IMR-90 (cell line): ENCODE results near the gene DEGS2. TPM values are rescaled to one million over a fixed set of nuclear protein-coding genes. Genes with fewer than 3 reads are reported as not detected.

Experiments
- ATAC-seq: fragments of 200-7000 bp; cut with Tn5 transposase; 2 replicates; pipeline ENCODE4 v1.9.1; 2020; ENCODE audit warnings: low read depth, mild to moderate bottlenecking, moderate library complexity
- BruUV-seq: library from RNA; stranded (reverse); fragments of 400-500 nt; replicated peaks from 2 replicates; lab custom pipeline; 2021; lab: Mats Ljungman, UMichigan
- CTCF ChIA-PET: fragments of 300-600 bp; formaldehyde crosslinking; extraction: SDS; loops from one replicate; lab custom pipeline; 2021; ENCODE audit warnings: antibody characterized with exemption; lab: Yijun Ruan, JAX
- POLR2A ChIA-PET: fragments of 300-600 bp; sonication (Branson Sonifier 250); formaldehyde crosslinking; loops from one replicate; lab custom pipeline; 2022; ENCODE audit warnings: antibody characterized with exemption; ENCODE audit not compliant: unreplicated experiment; lab: Charles Lee
- DNase-seq: peaks from one replicate; pipeline ENCODE4 v3.0.0; 2013
- H2AFZ ChIP-seq: replicated peaks from 2 replicates; pipeline ENCODE3; 2013; ENCODE audit warnings: low read length, mild to moderate bottlenecking; ENCODE audit not compliant: poor library complexity
- H2AK5ac ChIP-seq: 2 replicates; pipeline ENCODE4 v1.6.1; 2013; ENCODE audit warnings: low read depth, low read length, inconsistent platforms
- H2AK9ac ChIP-seq: replicated peaks from 2 replicates; pipeline ENCODE3; 2013; ENCODE audit warnings: mild to moderate bottlenecking, low read depth, low read length, moderate library complexity; ENCODE audit not compliant: poor library complexity
- H2BK120ac ChIP-seq: 2 replicates; pipeline ENCODE4 v1.6.1; 2013; ENCODE audit warnings: low read depth, low read length, inconsistent platforms
- H2BK15ac ChIP-seq: 3 replicates; pipeline ENCODE4 v1.6.1; 2013; ENCODE audit warnings: low read depth, low read length, inconsistent platforms
- H2BK20ac ChIP-seq: 2 replicates; pipeline ENCODE4 v1.6.1; 2013; ENCODE audit warnings: low read depth, mild to moderate bottlenecking, inconsistent platforms, low read length, moderate library complexity
- H2BK5ac ChIP-seq: 2 replicates; pipeline ENCODE4 v1.6.1; 2013; ENCODE audit warnings: mild to moderate bottlenecking, low read depth, low read length, inconsistent platforms; ENCODE audit not compliant: poor library complexity, severe bottlenecking
- H3K14ac ChIP-seq: replicated peaks from 2 replicates; pipeline ENCODE4 v1.6.1; 2013; ENCODE audit warnings: low read depth, low read length, inconsistent platforms
- H3K18ac ChIP-seq: 2 replicates; pipeline ENCODE4 v1.6.1; 2013; ENCODE audit warnings: low read depth, low read length, control low read depth
- H3K23ac ChIP-seq: 2 replicates; pipeline ENCODE4 v1.6.1; 2013; ENCODE audit warnings: low read depth, low read length, inconsistent platforms
- H3K27ac ChIP-seq: 2 replicates; pipeline ENCODE4 v1.5.1; 2013; ENCODE audit warnings: mild to moderate bottlenecking, control low read depth, low read length; ENCODE audit not compliant: insufficient read depth
- H3K27me3 ChIP-seq: 2 replicates; pipeline ENCODE4 v1.6.1; 2013; ENCODE audit warnings: low read length; ENCODE audit not compliant: control insufficient read depth, insufficient read depth
- H3K36me3 ChIP-seq: 2 replicates; pipeline ENCODE4 v1.6.1; 2013; ENCODE audit warnings: low read length, mixed read lengths; ENCODE audit not compliant: control insufficient read depth, insufficient read depth
- H3K4ac ChIP-seq: 2 replicates; pipeline ENCODE4 v1.6.1; 2013; ENCODE audit warnings: low read depth, low read length, inconsistent platforms
- H3K4me1 ChIP-seq: 2 replicates; pipeline ENCODE4 v1.6.1; 2013; ENCODE audit warnings: low read length, mixed read lengths; ENCODE audit not compliant: control insufficient read depth, insufficient read depth
- H3K4me2 ChIP-seq: 2 replicates; pipeline ENCODE4 v1.6.1; 2013; ENCODE audit warnings: low read depth, mild to moderate bottlenecking, control low read depth, low read length, moderate library complexity
- H3K4me3 ChIP-seq: 2 replicates; pipeline ENCODE4 v1.5.1; 2013; ENCODE audit warnings: low read depth, mild to moderate bottlenecking, control low read depth, low read length, moderate library complexity; ENCODE audit not compliant: insufficient read depth
- H3K56ac ChIP-seq: 2 replicates; pipeline ENCODE4 v1.6.1; 2013; ENCODE audit warnings: low read length, inconsistent platforms; ENCODE audit not compliant: insufficient read depth; ENCODE audit errors: extremely low read depth
- H3K79me1 ChIP-seq, 2 experiments: 2 replicates each; pipeline ENCODE4 v1.6.1; 2013; ENCODE audit warnings: low read length in 2 of 2, inconsistent platforms in 1 of 2, low read depth in 1 of 2
- H3K9ac ChIP-seq: 2 replicates; pipeline ENCODE4 v1.6.1; 2013; ENCODE audit warnings: low read depth, low read length, control low read depth
- H3K9me1 ChIP-seq: 2 replicates; pipeline ENCODE4 v1.6.1; 2013; ENCODE audit warnings: low read length, inconsistent platforms; ENCODE audit not compliant: insufficient read depth
- H3K9me3 ChIP-seq: 2 replicates; pipeline ENCODE4 v1.6.1; 2013; ENCODE audit warnings: low read length; ENCODE audit not compliant: control insufficient read depth, insufficient read depth
- H4K20me1 ChIP-seq: 2 replicates; pipeline ENCODE4 v1.6.1; 2013; ENCODE audit warnings: low read length, inconsistent platforms; ENCODE audit not compliant: insufficient read depth
- H4K5ac ChIP-seq: 2 replicates; pipeline ENCODE4 v1.6.1; 2013; ENCODE audit warnings: mild to moderate bottlenecking, low read depth, low read length, control low read depth
- H4K8ac ChIP-seq, 2 experiments: 2 replicates each; pipeline ENCODE4 v1.6.1; 2013; ENCODE audit warnings: low read depth in 2 of 2, low read length in 2 of 2, control low read depth in 1 of 2, inconsistent platforms in 1 of 2
- H4K91ac ChIP-seq: 2 replicates; pipeline ENCODE4 v1.6.1; 2013; ENCODE audit warnings: low read depth, low read length, inconsistent platforms; ENCODE audit not compliant: insufficient read depth
- BHLHE40 ChIP-seq: fragments of 150-350 bp; IDR thresholded peaks from 2 replicates; pipeline ENCODE4 v1.6.1; 2016; ENCODE audit warnings: mild to moderate bottlenecking, low read depth, low read length
- CHD1 ChIP-seq: IDR thresholded peaks from 2 replicates; pipeline ENCODE4 v1.6.1; 2012; ENCODE audit warnings: low read depth, low read length, improper control_type of control experiment
- CTCF ChIP-seq: conservative IDR thresholded peaks from 2 replicates; pipeline ENCODE4 v1.5.1; 2012; ENCODE audit warnings: mild to moderate bottlenecking, low read depth, low read length, improper control_type of control experiment
- FOS ChIP-seq: fragments of 150-350 bp; IDR thresholded peaks from 2 replicates; pipeline ENCODE4 v1.6.1; 2016; ENCODE audit warnings: low read depth, low read length
- MAFK ChIP-seq: IDR thresholded peaks from 2 replicates; pipeline ENCODE4 v1.6.1; 2012; ENCODE audit warnings: low read depth, low read length, improper control_type of control experiment
- MAZ ChIP-seq: IDR thresholded peaks from 2 replicates; pipeline ENCODE4 v1.6.1; 2012; ENCODE audit warnings: low read depth, mild to moderate bottlenecking, low read length, improper control_type of control experiment, moderate library complexity, borderline replicate concordance
- MXI1 ChIP-seq: IDR thresholded peaks from 2 replicates; pipeline ENCODE4 v1.6.1; 2012; ENCODE audit warnings: low read depth, mild to moderate bottlenecking, low read length, moderate library complexity, borderline replicate concordance
- NFE2L2 ChIP-seq: fragments of 150-350 bp; IDR thresholded peaks from 2 replicates; pipeline ENCODE4 v1.6.1; 2016; ENCODE audit warnings: low read depth, mild to moderate bottlenecking, low read length
- POLR2A ChIP-seq: IDR thresholded peaks from 2 replicates; pipeline ENCODE4 v1.6.1; 2012; ENCODE audit warnings: mild to moderate bottlenecking, low read depth, low read length
- RAD21 ChIP-seq: IDR thresholded peaks from 2 replicates; pipeline ENCODE4 v1.6.1; 2012; ENCODE audit warnings: low read length, improper control_type of control experiment
- RCOR1 ChIP-seq: IDR thresholded peaks from 2 replicates; pipeline ENCODE4 v1.6.1; 2012; ENCODE audit warnings: mild to moderate bottlenecking, low read length, improper control_type of control experiment; ENCODE audit not compliant: insufficient replicate concordance
- RFX5 ChIP-seq: IDR thresholded peaks from 2 replicates; pipeline ENCODE4 v1.8.0; 2012; ENCODE audit warnings: low read depth, mild to moderate bottlenecking, low read length, moderate library complexity
- SMC3 ChIP-seq: fragments of 150-350 bp; IDR thresholded peaks from 2 replicates; pipeline ENCODE4 v1.6.1; 2016; ENCODE audit warnings: low read depth, mild to moderate bottlenecking, antibody characterized with exemption, low read length, moderate library complexity
- USF2 ChIP-seq: fragments of 150-350 bp; IDR thresholded peaks from 2 replicates; pipeline ENCODE4 v1.6.1; 2017; ENCODE audit warnings: mild to moderate bottlenecking, antibody characterized with exemption, low read length, low read depth
- WGBS, 2 experiments: methylation state at CpG; one replicate each; pipeline versions ENCODE4 v1.1.5 to v1.1.7; 2013; ENCODE audit warnings: missing lambda C conversion rate in 2 of 2; ENCODE audit not compliant: insufficient read length in 1 of 2; ENCODE audit errors: extremely low coverage in 2 of 2; 5-methylcytosine and 5-hydroxymethylcytosine counted together
- dilution Hi-C: fragments of 300-500 bp; cut with HindIII; formaldehyde crosslinking; loops from one replicate; pipeline ENCODE4 v1.14.3; 2018; ENCODE audit warnings: low sequenced_read_pairs; ENCODE audit not compliant: unreplicated experiment
- in situ Hi-C: fragments of 300-500 bp; cut with MboI; formaldehyde crosslinking; loops from 3 replicates; pipeline ENCODE4 v1.14.3; 2019; ENCODE audit warnings: low sequenced_read_pairs, inconsistent platforms, mixed read lengths
- intact Hi-C: fragments of 100-400 bp; cut with micrococcal nuclease; formaldehyde crosslinking; loops from 2 replicates; pipeline ENCODE4 v1.10.0; 2022
- polyA plus RNA-seq, 3 experiments: library from polyadenylated mRNA; depleted of rRNA; stranded (reverse); fragments of >200 nt; gene quantifications; 2 replicates each; pipeline ENCODE4 v1.2.3, GENCODE V29; 2012; ENCODE audit warnings: low replicate concordance in 1 of 3
- total RNA-seq: library from RNA; depleted of rRNA; stranded (reverse); fragments of >200 nt; gene quantifications from 2 replicates; pipeline ENCODE4 v1.2.3, GENCODE V29; 2012

Gene DEGS2
- total and polyA plus RNA-seq, 2 of the 4 experiments (the other 2 are of a cell fraction): not detected

GRCh38 chr14:100192672-100193416 lies 33.4 kb upstream of the DEGS2 start:
- Histone ChIP-seq H2AK9ac (peak overlapping the region; percentile 90), H4K8ac (peak overlapping the region; percentile 98 to 100), H2BK20ac (no peak overlapping the region), H3K23ac (peak overlapping the region; percentile 18; the same call in 1 of the 2 replicates), H3K4me2 (peak overlapping the region; percentile 95), H3K56ac (0 out of 2 replicates have a peak overlapping the region, but pooled peaks have one; percentile 4), H3K79me1 (peaks cover 0 to 4% of the 10 kb centered on the region in 2 experiments; a peak in 1 of 4 replicates), H3K14ac (peak overlapping the region; percentile 72), H2BK15ac (peak overlapping the region; percentile 10; the same call in 1 of the 3 replicates), H4K91ac (peak overlapping the region; percentile 82), H3K4me3 (peak overlapping the region; percentile 52), H3K27me3 (no peaks in the 10 kb centered on the region), H3K4me1 (peaks cover 6% of the 10 kb centered on the region), H4K20me1 (no peaks in the 10 kb centered on the region), H2AFZ (peak overlapping the region; percentile 95), H2AK5ac (peak overlapping the region; percentile 75), H4K5ac (peak overlapping the region; percentile 99), H2BK5ac (peak overlapping the region; percentile 78), H3K27ac (peak overlapping the region; percentile 84), H3K9ac (peak overlapping the region; percentile 86), H3K36me3 (no peaks in the 10 kb centered on the region), H3K18ac (peak overlapping the region; percentile 87), H3K4ac (peak overlapping the region; percentile 77), H3K9me1 (peaks cover 11% of the 10 kb centered on the region), H2BK120ac (peak overlapping the region; percentile 42), H3K9me3 (no peaks in the 10 kb centered on the region)
- in situ Hi-C loops: loop anchor here (10.0 kb wide), 1 partner anchor 208 kb away; no protein-coding TSS in a partner anchor
- POLR2A ChIA-PET: interaction anchor here (0.6 to 0.7 kb wide), 2 partner anchors 15 to 209 kb away, joined by 6 to 9 read pairs; no protein-coding TSS in a partner anchor
- ATAC-seq (peak; percentile 99), DNase-seq (peak; percentile 91)
- no TSS peak for BruUV-seq
- CTCF ChIA-PET: interaction anchor here (0.6 to 1.8 kb wide), 14 partner anchors 8 to 244 kb away, joined by 3 to 6 read pairs (median 3); no protein-coding TSS in a partner anchor
- 2% methylated on average over 39 of the region's 62 CpGs; no CpG with 5 or more reads in 1 of the 2 experiments for WGBS, 2 experiments
- intact Hi-C loops: loop anchor here (1.0 kb wide), 1 partner anchor 211 kb away; no protein-coding TSS in a partner anchor
- dilution Hi-C loops: no loop called here
- TF ChIP-seq SMC3 (peak; percentile 72), RCOR1 (no peak), CHD1 (no peak), MAFK (no peak), RAD21 (peak; percentile 86), MAZ (peak; percentile 65; the same call in 1 of the 2 replicates), CTCF (peak; percentile 92), FOS (no peak), USF2 (peak; percentile 96), MXI1 (no peak), BHLHE40 (0 out of 2 replicates have a peak, but pooled peaks have one; percentile 8), NFE2L2 (no peak), POLR2A (no peak), RFX5 (no peak)
